ENCODE data around the gene NLGN2.
A peak's percentile ranks its signal among the peaks of the same experiment; 100 is the strongest.
"Not testable (repeated sequence)": the region's sequence is repeated elsewhere in the genome, so short reads cannot be mapped to it uniquely, and the experiment has no call there.

The NLGN2 gene

DNA sequence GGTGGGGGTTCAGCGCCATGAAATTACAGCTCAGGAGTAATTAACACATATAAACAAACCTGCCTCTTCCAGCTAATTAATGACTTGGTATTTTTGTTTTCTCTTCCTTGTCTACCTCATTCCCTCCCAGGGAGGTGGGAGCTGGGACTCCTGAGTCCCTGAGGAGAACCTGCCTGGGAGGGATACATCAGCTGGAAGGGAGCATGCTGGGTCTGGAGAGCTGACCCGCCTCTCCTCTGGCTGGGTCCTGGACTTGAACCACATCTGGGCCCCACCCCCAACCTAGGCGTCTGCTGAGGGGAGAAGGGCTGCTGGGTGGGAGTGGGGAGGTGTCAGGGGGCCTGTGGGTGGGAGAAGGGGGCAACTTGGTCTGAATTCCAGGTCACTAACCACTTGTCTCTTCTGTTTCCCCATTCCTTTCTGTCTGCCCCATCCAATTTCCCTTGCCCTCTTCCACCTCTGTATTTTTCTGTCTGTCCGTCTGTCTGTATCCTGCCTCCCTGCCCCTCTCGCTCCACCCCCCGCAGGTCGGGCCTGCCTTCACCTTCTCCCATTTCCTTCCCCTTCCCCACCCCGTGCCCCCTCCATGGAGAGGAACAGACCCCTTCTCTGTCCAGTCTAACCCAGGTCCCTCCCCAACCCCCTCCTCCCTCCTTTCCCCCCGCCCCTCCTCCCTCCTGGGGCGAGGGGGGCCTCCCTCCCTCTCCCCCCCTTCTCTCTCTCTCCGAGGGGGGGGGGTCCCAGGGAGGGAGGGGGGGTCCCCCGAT, at the start of gene NLGN2:
TSS of gene NLGN2 (plus strand) at position 361 of the 767 bp plus-strand sequence. CDS start 411 bp downstream, outside the sequence.
- no peak for DNase-seq (ENCODE audit: low read depth)

- DNase-seq (ENCODE audit: low read depth): no peak
These were observed 45.7 kb upstream of the NLGN2 start for GRCh38 chr17:7361906-7362305.

DNA sequence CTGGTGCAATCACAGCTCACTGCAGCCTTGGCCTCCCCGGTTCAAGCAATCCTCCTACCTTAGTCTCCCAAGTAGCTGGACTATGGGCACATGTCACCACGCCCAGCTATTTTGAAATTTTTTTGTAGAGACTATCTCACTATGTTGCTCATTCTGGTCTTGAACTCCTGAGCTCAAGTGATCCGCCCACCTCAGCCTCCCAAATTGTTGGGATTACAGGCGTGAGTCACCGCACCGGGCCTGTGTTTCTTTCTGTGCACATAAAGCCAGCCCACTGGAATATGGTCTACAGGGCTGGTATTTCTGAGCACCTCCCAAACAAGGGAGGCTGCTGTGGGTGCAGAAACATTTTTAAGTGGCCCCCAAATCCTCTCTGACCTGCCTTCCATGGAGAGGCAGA, 44.3 kb upstream of the NLGN2 start:
- no peak for DNase-seq (ENCODE audit: low read depth)

DNA sequence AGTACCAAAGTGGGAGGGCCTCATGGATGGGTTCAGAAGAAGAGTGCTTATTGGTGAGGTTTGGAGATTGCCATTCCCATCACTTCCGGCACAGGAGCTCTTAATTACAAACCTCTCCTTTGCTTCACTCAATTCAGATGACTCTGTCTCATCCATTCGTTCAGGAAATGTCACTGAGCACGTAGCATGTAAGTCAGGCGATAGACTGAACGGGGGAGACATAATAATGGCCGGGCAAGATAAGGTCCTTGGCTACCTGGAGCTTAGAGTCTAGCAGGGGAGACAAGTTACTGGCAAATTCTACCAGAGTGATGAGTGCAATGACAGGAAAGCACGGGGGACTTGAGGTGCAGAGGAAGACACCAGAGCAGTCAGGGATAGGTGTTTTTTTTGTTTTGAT, 41.7 kb upstream of the NLGN2 start:
- DNase-seq (ENCODE audit: low read depth): not testable (repeated sequence)

DNA sequence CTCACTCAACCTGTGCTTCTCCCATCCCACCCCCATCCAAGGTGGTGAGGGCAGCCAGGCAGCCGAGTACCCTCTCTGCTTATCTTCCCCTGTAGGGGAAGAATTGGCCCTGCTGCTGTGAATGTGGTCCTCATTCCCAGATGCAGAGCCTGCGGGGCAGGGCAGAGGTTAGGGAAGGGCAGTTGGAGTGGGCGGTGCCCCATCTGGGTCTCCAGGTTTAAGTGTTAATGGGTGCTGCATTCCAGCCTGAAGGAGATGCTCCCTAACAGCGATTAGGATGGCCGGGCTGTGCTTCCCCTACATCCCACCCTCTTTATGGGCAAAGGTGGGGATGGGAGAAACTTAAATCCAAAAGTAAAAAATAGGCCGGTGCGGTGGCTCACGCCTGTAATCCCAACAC, 40.6 kb upstream of the NLGN2 start:
- no peak for DNase-seq (ENCODE audit: low read depth)

DNA sequence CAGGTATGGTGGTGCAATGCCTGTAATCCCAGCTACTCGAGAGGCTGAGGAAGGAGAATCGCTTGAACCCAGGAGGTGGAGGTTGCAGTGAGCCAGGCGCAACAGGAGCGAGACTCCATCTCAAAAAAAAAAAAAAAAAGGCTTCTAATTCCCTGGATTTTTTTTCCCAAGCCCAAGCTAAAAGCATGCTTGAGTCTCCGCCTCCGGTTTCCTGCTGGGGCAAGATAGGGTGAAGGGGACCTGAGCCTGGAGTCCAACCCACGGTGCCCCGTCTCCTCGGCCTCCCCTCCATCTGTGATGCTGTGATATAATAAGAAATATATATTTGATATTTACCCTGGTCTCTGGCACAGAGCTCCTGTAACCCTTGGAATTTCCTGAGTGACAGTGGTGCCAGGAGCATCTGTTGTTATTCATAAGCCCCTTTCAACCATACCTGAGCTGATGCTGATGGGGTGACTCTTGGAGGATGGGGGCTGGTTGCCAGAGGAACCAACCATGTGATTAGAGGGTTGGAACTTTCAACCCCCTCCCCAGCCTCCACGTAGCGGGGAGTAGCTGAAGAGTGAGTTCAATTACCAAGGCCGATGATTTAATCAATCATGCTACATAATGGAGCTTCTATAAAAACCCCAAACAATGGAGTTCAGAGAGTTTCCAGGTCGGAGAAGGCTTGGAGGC, 39.6 kb upstream of the NLGN2 start:
- no peak for DNase-seq (ENCODE audit: low read depth)

DNA sequence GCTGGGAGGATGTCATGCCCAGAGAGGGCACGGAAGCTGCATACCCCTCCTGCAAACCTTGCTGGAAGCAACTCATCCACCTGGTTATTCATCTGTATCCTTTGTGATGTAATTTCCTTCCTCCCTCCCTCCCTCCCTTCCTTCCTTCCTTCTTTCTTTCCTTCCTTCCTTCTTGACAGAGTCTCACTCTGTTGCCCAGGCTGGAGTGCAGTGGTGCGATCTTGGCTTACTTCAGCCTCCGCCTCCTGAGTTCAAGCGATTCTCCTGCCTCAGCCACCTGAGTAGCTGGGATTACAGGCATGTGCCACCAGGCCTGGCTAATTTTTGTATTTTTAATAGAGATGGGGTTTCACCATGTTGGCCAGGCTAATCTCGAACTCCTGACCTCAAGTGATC, 39.0 kb upstream of the NLGN2 start:
- DNase-seq (ENCODE audit: low read depth): not testable (repeated sequence)

- no peak for DNase-seq (ENCODE audit: low read depth)
These were observed 37.8 kb upstream of the NLGN2 start for GRCh38 chr17:7369825-7370224.

DNA sequence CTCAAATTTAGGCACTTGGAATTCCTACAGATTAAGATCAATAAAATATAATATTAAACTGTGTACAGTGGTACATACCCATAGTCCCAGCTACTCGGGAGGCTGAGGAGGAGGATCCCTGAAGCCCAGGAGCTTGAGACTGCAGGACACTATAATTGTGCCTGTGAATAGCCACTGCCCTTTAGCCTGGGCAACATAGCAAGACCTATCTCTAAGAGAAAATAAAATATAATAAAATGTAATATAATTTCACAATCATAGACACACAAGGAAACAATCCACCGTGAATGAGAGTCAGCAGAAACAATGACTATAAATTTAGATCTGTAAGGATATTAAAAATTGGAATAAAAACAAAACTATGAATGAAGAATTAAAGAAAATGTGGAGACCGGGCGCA, 36.8 kb upstream of the NLGN2 start:
- no peak for DNase-seq (ENCODE audit: low read depth)

GRCh38 chr17:7374353-7374752, 33.3 kb upstream of the NLGN2 start:
- no peak for DNase-seq (ENCODE audit: low read depth)

GRCh38 chr17:7379134-7379533, 28.5 kb upstream of the NLGN2 start:
- no peak for DNase-seq (ENCODE audit: low read depth)

GRCh38 chr17:7380321-7380720, 27.3 kb upstream of the NLGN2 start:
- no peak for DNase-seq (ENCODE audit: low read depth)

DNA sequence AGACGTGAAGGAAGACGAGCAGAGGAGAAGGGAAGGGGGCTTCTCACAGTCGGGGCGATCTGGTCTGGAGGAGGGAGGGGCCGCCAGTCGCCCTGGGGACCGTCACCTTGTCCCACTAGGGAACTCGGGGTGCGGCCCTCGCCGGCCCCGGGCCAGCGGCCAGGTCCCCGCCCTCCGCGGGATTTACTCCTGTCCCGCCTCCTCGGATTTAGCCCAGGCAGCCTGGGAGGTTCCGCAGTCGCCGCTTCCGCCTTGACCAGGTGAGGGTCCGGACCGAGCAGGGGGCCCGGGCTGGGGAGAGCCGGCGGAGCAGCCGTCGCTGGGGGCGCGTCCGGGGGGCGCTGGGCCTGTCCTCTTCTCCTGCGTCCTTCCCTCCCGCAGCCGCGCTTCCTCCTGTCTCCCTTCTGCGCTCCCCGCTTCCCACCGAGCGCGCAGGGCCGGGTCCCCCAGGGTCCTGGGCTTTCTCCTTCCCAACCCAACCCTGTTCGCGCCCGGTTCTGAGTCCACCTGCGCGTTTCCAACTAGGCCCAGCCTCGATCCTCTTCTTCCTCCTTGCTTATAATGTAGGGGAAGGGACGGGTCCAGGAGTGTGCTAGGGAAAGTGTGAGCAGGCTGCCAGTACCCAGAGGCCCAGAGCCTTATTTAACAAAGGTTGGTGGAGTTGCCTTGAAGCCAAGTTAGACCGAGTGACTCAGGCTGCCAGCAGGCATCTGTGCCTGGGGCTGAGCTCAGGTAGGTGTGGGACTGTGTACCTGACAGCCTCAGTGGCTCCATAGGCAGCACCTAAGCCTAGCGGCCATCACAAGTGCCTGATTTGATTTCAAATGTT, 26.6 kb upstream of the NLGN2 start, which contains the start of gene TNK1:
TSS of gene TNK1 (plus strand) at position 235 of the 829 bp plus-strand sequence. CDS start 1,838 bp downstream, outside the sequence.
- DNase-seq (ENCODE audit: low read depth): no peak

DNA sequence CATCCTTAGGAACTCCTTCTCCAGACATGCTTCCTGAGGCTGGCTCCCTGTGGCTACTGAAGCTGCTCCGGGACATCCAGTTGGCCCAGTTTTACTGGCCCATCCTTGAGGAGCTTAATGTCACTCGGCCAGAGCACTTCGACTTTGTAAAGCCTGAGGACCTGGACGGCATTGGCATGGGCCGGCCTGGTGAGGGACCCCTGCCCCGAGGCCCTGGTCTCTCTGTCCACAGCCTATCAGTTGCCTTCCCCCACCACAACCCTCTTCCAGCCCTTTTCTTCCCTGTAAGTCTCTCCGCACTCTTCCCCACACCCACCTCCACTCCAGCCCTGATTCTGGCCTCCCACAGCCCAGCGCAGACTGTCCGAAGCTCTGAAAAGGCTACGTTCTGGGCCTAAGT, 24.7 kb upstream of the NLGN2 start:
- no peak for DNase-seq (ENCODE audit: low read depth)

GRCh38 chr17:7383371-7383741, 24.3 kb upstream of the NLGN2 start:
- DNase-seq (ENCODE audit: low read depth): no peak

DNA sequence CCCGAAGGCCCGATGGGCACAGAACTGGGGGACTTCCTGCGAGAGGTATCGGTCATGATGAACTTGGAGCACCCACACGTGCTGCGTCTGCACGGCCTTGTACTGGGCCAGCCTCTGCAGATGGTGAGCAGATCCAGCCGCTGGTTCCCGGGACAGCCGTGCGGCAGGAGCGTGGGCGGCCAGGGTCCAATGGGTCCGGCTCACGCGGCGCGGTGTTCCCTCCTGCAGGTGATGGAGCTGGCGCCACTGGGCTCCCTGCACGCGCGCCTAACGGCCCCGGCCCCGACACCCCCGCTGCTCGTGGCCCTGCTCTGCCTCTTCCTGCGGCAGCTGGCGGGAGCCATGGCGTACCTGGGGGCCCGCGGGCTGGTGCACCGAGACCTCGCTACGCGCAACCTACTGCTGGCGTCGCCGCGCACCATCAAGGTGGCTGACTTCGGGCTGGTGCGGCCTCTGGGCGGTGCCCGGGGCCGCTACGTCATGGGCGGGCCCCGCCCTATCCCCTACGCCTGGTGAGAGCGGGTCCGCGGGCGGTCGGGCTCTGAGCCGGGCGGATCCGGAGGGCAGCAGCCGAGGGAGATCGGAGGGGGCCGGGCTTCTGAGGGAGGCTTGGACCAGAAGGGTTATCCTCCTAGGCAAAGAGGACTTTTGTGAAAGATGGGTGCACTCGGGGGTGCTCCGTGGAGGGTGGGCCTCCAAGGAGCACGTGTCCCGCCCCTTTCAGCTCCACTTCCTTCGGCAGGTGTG, 23.7 kb upstream of the NLGN2 start:
- peak; percentile 71 for DNase-seq (ENCODE audit: low read depth)

DNA sequence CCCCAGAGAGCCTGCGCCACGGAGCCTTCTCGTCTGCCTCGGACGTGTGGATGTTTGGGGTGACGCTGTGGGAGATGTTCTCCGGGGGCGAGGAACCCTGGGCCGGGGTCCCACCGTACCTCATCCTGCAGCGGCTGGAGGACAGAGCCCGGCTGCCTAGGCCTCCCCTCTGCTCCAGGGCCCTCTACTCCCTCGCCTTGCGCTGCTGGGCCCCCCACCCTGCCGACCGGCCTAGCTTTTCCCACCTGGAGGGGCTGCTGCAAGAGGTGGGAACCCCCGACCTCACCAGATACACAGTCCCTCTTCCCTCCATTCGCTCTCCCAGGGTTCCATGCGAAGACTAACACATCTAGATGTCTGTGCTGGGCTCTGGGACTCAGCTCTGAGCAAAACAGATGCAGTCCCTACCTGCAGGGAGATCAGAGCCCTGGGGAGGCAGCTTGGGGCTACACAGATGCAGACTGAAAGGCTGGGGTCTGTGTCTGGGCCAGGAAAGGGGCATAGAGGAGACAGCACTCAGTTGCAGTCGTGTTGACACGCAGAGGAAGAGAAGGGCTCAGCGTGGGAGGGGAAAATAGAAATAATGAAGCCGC, 23.1 kb upstream of the NLGN2 start:
- no peak for DNase-seq (ENCODE audit: low read depth)

GRCh38 chr17:7388856-7389255, 18.8 kb upstream of the NLGN2 start:
- no peak for DNase-seq (ENCODE audit: low read depth)

GRCh38 chr17:7389924-7390910, 17.4 kb upstream of the NLGN2 start:
- DNase-seq (ENCODE audit: low read depth): no peak

DNA sequence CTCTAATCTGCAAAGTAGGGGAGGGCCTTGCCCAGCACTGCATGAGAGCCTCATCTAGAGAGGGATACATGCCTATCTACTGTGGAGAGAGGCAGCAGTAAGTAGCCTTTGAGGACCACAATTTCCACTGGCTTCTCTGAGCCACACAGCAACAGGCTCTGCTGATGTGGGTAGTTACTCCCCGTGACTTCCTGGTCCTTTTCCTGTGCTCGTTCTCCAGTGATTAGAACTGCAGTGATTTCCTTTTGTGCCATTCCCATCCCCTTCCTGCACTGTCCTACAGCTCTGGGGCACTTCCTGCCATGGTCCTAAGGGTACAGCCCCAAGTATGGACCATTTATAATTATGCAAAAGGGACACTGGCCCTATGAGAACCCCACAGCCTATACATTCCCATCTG, 16.3 kb upstream of the NLGN2 start:
- DNase-seq (ENCODE audit: low read depth): no peak

Measured in activated T-helper 1 cell treated with Interleukin-2 at 50 U/mL for 16 hours (primary cell).